Colon (tissue), 2 donors: ENCODE measurements around the gene TIMP3.

Experiments used
- FAIRE-seq: peaks from 2 replicates; lab custom pipeline; 2012; peaks lifted over from hg19 to GRCh38; lab: Jason Lieb, UNC
- donor health status: control.
- donor health status: control.

Gene TIMP3

DNA sequence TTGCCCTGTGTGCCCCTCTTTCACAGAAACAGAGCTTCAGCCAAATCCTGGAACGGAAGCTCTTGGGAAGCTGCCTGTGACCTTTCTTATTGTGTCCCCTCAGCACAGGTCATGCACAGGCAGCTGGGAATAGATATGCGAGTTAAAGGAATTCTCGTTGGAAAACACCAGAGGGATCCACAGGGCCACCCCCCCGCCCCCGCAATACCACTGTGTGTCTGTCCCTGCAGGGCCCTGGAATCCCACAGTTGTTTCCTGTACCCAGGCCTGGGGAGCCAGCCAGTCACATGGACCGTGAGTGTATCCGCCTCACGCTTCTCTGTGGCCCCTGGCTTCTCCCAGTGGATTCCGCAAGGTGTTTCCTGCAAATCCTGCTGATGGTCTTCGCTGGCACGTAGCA lies 29.0 kb downstream of the TIMP3 start:
- FAIRE-seq = no peak

DNA sequence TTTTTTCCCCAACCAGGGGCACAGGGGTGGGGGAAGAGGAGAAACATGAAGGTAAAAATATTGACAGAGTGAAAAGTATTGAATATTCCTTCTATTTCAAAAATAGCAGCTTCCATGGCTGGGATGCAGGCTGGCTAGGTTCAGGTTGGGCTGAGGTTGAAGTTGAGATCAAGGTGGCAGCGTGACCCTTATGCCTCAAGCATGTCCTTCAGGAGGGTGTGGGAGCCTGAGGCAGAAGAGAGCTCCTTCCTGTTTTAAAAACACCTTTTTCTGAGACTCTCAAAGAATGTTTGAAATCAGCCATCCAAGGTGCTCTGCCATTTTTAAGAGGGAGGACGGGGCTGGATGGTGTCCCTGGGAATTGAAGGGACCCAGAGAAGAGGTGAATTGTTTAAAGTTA lies 29.5 kb downstream of the TIMP3 start:
- FAIRE-seq = no peak

DNA sequence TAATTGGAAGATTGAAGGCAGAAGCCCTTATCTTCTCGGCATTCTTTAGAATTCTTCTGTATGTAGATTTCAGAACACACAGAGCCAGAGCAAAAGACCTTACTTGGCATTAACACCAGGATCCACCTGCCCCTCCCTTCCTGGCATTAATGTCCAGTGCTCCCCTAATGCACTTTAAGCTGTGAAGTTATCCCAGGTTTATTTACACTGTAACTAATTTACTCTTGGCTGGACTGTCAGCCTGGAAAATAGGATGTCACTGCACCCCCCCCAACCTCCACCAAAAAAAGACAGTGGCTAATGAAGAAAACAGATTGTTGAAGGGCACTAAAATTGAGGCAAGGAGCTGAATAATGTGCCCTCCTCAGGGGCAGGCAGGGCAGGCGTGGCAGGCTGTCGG lies 30.1 kb downstream of the TIMP3 start:
- no peak for FAIRE-seq

DNA sequence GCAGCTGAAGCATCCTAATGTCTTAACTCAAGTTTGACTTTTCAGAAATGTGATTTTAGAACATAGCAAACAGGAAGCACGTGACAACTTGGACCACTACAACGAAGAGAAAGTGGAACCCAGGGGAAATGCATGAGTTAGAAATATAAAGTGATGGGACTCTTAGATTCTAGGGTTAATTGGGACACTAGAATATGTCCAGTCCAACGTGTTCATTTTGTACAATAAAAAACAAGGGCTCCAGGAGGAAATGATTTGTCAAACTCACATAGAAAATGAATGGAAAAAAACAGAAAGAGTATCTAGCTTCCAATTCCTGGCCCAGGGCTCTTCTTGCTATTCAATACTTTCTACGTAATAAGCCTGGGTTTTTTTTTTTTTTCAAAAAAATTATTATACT lies 30.7 kb downstream of the TIMP3 start:
- FAIRE-seq = no peak

DNA sequence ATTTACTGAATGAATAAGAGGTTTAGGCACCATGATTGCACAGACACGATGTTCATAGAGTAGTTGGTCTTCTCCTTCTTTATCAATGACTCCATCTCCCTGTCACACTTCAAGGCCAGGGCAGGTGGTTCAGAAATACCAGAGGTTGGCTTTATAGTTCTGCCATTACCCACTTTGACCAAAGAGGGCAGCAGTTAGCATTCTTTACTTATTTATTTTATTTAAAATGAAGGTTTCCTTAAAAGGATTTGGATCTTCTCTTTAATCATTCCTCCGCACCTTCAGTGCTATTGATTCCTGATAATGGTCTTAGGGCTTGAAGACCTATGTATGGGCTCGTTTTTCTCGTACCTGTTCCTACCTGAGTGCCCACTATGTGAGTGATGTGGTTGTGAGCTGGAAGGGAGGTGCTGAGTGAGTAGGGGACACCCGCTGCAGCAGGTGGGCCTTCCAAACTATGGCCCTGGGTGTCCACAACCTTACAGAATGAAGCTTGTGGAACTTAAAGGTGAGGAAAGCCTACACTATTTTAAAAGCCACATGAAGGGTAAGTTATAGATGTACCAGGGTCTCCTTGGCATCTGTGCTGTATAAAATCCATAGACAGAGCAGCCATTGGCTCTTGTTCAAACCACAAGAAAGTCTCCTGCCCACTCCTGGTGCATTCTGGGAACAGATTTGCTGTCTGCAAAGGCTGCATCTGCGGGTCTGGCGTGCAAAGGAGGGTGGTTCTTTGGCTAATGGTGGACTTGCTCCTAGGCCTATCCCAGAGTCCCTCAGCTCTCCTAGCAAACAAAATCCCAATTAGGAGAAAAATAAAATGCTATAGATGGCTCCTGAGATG lies 35.0 kb downstream of the TIMP3 start:
- no peak for FAIRE-seq

DNA sequence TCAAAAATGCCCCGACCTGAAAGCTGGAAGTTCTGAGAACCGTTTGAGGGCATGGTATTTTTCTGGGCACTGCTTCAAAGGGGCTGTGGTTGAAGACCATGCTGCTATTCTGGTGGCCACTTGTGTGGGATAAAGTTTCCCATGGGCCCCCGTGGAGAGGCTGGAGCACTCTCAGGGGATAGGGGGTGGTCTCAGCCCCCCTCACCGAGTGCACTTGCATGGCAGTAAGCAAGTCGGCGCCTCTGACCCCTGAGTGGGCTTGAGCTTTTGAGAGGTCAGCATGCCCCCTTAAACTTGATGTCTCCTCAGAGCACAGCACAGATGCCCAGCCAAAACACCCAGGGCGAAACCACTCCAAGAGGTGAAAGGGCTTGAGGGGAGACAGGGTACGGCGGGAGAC lies 35.6 kb downstream of the TIMP3 start:
- no peak for FAIRE-seq

DNA sequence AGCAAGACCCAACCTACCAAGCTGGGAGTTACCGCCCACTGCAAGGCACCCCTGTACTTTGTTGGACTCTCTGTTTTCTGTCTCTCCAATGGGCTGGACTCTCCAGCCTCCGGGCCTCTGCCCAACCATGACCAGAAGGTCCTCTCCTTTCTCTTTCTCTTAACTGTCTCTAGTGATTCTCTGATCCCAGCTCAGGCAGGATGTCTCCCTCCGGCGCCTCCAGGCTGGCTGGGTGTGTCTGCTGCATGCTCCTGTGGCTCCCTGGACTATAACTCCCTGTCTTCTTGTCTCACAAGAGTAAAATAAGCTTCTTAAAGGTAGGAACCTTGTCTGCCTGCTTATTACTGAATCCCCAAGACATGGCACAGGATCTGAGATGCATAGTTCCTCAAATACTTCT lies 36.3 kb downstream of the TIMP3 start:
- FAIRE-seq = no peak

DNA sequence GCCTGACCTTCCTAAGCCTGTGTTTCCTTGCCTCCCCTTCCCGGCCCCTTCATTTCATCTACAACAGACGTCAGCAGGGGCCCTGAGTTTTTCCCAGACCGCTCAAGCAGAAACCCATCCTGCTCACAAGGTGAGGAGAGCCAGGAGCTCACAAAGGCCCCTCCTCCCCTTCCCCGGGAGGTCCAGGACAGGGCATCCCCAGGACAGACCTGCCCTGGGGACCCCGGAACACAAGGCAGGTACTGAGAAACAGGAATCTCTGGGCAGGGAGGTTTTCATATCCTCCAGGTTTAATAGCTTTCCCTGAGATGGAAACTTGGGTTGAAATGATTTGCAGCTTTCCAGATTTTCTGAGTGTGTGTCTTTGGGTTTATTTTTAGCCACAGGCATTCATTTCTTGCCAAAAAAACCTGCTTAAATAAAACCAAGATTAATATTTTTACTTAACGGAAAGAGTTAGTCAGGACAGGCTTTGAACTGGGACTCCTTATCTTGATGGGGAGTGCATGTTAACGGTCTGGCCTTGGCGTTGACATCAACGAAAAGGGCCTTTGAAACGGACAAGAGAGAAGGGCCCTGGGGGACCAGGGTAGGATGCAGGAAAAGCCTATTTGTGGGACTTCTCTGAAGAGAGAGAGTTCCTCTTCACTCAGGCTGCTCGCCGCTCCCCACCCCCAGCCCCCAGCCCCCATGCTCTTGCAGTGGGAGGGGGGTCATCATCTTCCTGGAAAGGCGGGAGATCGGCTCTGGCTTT lies 38.5 kb downstream of the TIMP3 start:
- no peak for FAIRE-seq

DNA sequence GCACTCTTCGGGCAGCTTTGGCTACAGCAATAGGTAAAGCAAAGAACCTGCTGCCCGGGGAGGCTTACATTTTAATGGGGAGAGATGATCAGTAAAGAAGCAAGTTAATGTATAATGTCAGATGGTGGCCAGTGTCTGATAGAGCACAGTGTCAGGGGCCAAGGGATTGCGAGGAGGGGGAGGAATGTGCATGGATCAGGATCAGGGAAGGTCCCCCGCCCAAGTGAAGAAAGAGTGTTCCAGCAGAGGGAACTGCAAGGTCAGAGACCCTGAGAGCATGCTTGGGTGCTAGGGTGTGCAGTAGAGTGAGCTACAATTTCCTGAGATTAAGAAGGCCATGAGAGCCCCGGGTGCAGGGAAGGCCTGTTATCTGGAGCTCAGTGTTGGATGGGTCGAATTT lies 39.7 kb downstream of the TIMP3 start:
- FAIRE-seq = no peak

DNA sequence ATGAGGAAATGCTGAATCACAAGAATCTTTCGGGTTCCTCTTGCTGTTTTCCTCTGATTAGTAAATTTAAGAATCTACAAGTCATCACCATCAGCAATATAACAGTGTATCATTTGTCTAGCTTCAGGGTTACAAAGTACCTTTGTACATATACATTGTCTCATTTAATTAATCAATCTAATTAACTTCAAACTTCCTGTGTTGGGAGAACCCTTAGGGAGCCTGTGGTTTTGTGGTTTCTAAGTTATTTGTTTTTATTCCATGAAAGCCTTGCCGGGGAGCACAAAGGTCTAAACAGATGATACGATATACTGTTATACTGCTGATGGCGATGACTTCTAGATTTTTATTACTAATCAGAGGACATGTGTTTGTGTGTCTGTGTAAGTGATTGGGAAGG lies 41.0 kb downstream of the TIMP3 start:
- FAIRE-seq = no peak

DNA sequence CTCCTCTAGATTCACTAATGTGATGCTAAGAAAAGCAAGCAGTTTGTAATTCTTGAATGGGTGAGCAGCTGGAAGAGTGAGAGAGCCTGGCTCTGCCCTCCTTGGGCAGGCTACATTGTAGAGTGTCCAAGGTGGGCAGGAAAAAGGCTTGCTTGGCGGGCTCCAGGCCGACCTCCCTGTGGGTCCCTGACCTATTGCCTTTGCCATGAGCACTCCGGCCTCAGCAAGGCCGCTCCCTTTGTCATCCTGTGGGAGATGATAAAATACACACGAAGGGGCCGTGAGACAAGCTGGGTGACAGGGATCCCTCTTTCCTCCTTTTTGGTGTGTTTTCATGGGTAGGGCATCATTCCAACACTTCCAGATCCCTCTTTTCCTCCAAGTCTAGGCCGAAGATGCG lies 41.8 kb downstream of the TIMP3 start:
- FAIRE-seq = no peak

DNA sequence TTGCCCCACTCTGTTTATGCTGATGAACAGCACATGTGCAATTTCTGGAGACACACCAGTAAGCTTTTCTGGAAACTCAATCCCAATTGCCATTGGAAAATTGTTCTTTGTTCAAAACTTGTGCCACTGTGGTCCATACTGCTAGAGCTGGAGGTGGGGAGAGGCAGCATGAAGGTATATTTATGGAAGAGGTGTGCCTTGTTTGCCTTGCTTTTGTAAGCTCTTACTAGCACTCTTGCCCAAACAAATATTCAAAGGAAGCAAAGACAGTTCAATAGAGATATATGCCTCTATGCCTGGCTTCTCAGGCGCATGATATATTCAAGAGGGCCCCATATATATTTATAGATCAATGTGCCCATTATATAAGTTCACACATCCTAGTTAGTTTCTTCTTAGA lies 42.7 kb downstream of the TIMP3 start:
- no peak for FAIRE-seq

DNA sequence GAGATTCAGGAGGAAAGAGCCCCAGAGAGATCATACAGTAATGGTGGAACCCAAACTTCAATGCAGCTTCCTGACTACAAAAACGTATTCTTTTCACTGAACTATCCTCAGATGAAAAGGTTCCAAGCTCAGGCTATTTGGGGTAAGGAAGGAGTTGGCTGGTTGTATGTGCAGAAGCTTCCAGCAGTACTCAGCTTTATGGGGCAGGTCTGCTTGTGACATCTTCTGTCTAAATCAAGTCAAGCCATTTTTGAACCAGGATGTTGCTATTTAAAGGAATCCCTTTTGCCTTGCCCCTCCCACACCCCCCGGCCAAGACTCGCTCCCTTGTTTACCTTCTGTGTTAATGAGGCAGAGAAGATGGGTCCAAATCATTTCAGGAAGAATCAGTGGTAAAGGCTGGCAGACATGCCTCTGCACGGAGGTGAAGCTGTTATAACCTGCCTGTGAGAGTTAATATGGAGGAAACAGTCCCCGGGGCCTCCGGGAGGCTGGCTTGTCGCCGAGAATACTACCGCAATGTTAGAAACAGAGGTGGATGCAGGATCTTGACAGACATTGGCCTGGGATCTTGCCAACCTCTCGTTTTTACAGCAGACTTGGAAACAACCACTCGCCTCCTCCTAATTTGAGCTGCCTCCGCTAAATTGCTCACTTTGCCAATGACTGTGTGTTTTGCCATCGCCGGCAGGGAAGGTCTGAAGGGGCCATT lies 45.4 kb downstream of the TIMP3 start:
- no peak for FAIRE-seq

DNA sequence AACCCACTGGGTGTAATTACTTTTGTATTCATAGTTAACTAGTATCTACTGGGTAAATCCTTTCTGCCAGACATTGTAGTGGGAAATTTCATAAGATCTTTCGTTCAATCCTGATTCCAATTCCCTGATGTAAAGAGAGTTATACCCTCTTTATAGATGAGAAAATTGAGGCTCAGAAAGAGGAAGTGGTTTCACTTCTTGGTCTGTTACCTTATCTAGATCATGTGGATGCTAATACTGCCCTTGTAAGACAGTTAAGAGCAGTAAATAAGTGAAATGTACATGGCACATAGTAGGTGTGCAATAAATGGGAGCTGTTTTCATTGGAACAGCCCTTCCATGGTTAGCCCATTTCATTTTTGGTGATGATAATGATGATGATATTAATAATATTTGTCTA lies 46.7 kb downstream of the TIMP3 start:
- no peak for FAIRE-seq

DNA sequence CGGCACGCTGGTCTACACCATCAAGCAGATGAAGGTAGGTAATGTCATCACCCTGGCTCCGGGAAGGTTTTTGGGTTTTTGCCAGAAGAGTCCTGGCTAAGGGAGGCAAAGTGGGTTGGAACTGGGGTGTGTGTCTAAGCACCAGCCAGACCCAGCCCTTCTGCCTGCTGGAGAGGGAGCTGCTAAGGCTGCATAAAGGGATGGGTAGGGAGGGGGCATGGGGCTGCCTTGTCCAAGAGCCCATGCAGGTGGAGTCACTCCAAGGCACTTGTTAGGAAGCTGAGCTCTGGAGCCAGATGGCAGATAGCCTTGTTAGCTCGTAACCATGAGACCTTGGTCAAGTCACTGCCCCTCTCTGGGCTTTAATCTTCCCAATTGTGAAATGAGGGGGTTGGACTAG lies 48.0 kb downstream of the TIMP3 start:
- no peak for FAIRE-seq

DNA sequence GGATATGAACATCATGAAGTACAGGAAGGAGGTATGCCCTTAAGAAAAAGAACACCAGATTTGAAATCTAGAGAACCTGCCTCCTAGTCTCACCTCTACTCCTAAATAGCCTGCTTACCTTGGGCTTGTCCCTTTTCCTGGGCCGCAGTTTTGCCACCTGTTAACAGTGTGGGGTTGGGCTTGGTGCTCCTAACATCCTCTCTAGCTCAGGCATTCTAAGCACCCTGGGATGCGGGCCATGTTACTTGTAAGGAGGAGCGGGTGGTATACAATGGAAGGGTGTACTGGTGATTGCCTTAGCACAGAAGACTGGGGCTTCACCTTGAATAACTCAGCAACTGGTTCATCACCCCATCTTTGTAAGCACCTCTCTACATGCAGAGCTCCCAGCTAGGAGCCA lies 48.7 kb downstream of the TIMP3 start:
- FAIRE-seq = no peak

DNA sequence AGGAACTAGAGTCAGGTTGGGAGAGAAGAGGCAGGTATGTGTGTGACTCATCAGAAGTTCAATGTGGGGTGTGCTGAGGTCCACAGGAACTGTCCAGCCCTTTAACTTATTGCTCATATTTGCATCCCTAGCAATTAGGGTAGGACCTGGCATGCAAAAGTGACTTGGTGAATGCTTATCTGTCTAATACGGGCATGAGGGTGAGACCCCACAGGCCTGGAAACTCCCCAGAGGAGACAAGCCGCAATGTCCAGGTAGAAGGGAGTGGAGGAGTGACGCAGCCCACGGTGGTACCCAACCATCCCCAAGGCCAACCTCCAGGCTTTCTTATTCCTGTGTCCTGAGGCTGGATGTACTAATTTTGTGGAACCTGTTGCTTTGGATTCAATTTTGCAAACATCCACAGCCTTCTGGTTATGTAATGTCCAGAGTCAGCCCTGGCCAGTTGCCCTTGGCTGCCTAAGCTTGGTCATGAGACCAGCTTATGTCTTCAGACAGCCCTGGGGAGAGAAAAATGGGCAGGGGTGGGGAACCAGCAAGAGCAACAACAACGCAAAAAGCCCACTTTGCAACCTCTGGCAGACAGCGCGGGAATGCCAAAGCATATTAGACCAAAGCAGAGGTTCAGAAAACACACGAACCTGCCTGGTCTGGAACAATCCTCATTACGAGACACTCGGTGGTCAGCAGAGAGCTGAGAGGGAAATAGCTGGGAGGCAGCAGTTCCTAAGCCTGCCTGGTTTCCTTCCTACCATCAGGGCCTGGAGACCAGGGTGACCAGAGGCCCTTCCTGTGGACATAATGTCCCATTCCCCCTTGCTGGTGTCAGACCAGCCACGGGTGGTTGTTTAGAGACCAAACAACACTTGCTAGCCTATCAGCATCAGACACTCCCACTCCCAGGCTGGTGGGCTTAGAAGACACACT lies 49.3 kb downstream of the TIMP3 start:
- no peak for FAIRE-seq

DNA sequence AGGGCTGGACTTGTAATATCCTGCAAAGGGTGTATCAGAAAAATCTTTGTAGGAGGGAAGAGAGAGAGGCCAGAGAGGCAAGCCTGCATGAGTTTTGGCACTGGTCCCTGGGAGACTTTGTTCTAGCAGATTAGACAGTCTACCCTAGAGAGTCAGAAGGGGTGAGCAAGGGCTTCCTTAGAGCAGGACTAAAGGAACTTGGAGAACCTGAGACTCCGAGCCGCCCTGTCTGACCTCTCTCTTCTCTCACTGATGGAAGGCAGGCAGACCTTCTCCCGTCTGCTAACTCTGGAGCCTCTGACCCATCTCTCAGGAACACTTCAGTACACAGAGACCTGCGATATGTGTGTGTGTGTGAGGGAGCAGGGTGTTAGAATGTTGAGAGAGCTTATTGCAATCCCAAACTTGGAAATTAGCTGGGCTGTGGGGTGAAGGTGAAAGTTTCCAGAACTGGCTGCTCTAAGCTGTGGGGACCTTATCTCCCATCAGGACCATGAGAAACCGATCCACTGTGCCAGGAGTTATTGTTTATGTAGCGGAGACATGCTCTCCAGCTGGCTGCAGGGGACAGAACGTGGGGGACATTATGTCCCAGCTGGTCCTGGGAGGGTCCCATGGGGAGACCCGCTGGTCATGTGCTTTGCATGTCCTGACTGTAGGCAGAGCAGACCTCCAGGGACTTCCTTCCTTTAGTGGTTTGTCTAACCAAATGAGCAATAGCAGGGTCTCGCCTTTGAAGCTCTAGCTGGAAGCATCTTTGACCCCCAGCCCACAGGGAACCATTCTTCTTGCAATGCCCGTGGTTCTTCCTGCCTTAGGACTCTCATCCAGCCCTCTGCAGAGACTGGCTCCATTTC lies 51.1 kb downstream of the TIMP3 start:
- no peak for FAIRE-seq

DNA sequence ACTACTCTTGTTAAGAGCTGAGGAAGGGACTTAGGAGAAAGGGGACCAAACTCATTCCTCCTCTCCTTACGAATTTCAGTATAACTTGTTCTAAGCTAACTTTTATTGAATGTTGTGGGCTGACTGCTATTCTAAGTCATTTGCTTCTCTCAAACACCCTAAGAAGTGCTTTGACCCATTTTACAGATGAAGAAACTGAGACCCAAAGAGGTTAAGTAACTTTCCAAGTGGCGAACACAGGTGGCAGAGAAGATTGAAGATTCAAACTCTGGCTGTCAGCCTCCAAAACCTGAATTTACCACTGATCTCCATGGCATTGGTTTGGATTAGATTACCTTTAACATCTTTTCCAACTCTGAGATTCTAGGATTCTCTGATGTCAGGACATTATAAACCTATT lies 52.2 kb downstream of the TIMP3 start:
- FAIRE-seq = no peak

DNA sequence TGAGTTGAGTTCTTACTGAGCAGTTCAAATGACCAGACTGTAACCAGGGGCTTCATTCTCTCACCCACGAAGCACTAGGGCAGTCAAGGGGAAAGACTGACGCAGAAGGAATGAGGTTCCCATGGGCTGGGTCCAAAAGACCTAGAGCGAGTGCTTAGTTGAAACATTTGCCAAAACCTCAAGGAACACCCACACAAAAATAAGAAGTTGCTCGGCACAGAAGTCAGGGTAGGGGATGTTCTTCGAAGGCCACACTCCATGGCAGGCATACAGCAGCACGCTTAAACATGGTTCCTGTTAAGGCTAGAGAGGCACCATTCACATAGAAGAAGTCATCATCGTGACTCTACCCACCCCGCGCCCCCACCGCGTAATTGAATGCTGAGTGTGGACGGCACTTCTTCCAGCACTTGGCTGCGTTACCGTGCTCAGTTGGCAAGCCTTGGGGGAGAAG lies 52.9 kb downstream of the TIMP3 start:
- no peak for FAIRE-seq
